CD4-positive, alpha-beta T cell (primary cell): Measurements from ENCODE around the gene CNTN6. TPM values are rescaled to one million over a fixed set of nuclear protein-coding genes. Genes with fewer than 3 reads are reported as not detected.
"Not testable (repeated sequence)": the region's sequence is repeated elsewhere in the genome, so short reads cannot be mapped to it uniquely, and the experiment has no call there.

Experiments
- ATAC-seq: fragments of 200-7000 bp; cut with Tn5 transposase; one replicate; pipeline ENCODE4 v1.10.0; 2022; ENCODE audit warnings: mild to moderate bottlenecking; ENCODE audit not compliant: poor library complexity
- CTCF ChIA-PET: fragments of 350-600 bp; sonication (Branson Sonifier 250); formaldehyde crosslinking; loops from one replicate; lab custom pipeline; 2021; ENCODE audit warnings: antibody characterized with exemption, inconsistent platforms; lab: Charles Lee
- POLR2A ChIA-PET: fragments of 350-600 bp; sonication (Branson Sonifier 250); formaldehyde crosslinking; loops from one replicate; lab custom pipeline; 2021; ENCODE audit warnings: antibody characterized with exemption, inconsistent platforms; lab: Charles Lee
- DNase-seq, 14 experiments: peaks; one replicate each; pipeline ENCODE4 v3.0.0-alpha.2; 2013 to 2020; ENCODE audit warnings: mixed read lengths in 2 of 14
- H3K27ac ChIP-seq, 2 donors: one replicate each; pipeline versions ENCODE4 v1.5.1 to v1.7.0; 2013; ENCODE audit warnings: low read length in 2 of 2, low read depth in 1 of 2, mild to moderate bottlenecking in 1 of 2
- H3K27me3 ChIP-seq, 2 experiments: 1 replicate in 1 of 2; 2 replicates in 1 of 2; pipeline versions ENCODE4 v1.6.1 to v1.7.0; 2013; ENCODE audit warnings: low read length in 2 of 2, control low read depth in 1 of 2, mild to moderate bottlenecking in 1 of 2, moderate library complexity in 1 of 2; ENCODE audit not compliant: insufficient read depth in 2 of 2, control insufficient read depth in 1 of 2
- H3K36me3 ChIP-seq: one replicate; pipeline ENCODE4 v1.6.1; 2013; ENCODE audit warnings: low read length, control low read depth; ENCODE audit not compliant: insufficient read depth
- H3K4me1 ChIP-seq: one replicate; pipeline ENCODE4 v1.6.1; 2013; ENCODE audit warnings: low read length, control low read depth; ENCODE audit not compliant: insufficient read depth
- H3K4me3 ChIP-seq: one replicate; pipeline ENCODE4 v1.5.1; 2013; ENCODE audit warnings: mild to moderate bottlenecking, low read length, moderate library complexity
- H3K9me3 ChIP-seq, 2 experiments: 1 replicate in 1 of 2; 2 replicates in 1 of 2; pipeline versions ENCODE4 v1.6.1 to v1.7.0; 2013; ENCODE audit warnings: low read length in 2 of 2, mild to moderate bottlenecking in 2 of 2, control low read depth in 1 of 2, moderate library complexity in 1 of 2; ENCODE audit not compliant: control insufficient read depth in 1 of 2, insufficient read depth in 1 of 2
- H3K27ac Mint-ChIP-seq: one replicate; pipeline ENCODE4 v1.8.0; 2020; ENCODE audit warnings: mixed read lengths
- H3K27me3 Mint-ChIP-seq: one replicate; pipeline ENCODE4 v1.8.0; 2021; ENCODE audit warnings: mixed read lengths
- H3K36me3 Mint-ChIP-seq: one replicate; pipeline ENCODE4 v1.8.0; 2021; ENCODE audit warnings: low read depth, mixed read lengths
- H3K4me1 Mint-ChIP-seq: one replicate; pipeline ENCODE4 v1.8.0; 2021; ENCODE audit warnings: low read depth, mixed read lengths
- H3K4me3 Mint-ChIP-seq: one replicate; pipeline ENCODE4 v1.8.0; 2020; ENCODE audit warnings: mild to moderate bottlenecking, mixed read lengths
- H3K9me3 Mint-ChIP-seq: one replicate; pipeline ENCODE4 v1.8.0; 2020; ENCODE audit warnings: mixed read lengths
- intact Hi-C, 2 experiments: fragments of 100-400 bp; cut with DNase I in 1 of 2; cut with micrococcal nuclease in 1 of 2; formaldehyde crosslinking; loops; one replicate each; pipeline versions ENCODE4 v1.15.1 to v1.9.0; 2023 to 2025; cut with DNase I, micrococcal nuclease
- total RNA-seq, 174 experiments: library from RNA in 2 of 174; stranded (reverse) in 2 of 174; gene quantifications; one replicate each; pipeline ENCODE4 v1.2.3 and lab custom pipeline; 2021 to 2026
- TF ChIP-seq, protein P1 (sequence below): fragments of 200-600 bp; IDR thresholded peaks from one replicate; pipeline ENCODE4 v1.8.0; 2022; ENCODE audit warnings: antibody characterized with exemption, mild to moderate bottlenecking

Gene CNTN6
- total RNA-seq, 2 experiments from 2014 or later, result not detected

GRCh38 chr3:1381647-1382036 lies 288.8 kb downstream of the CNTN6 start:
- Mint-ChIP-seq H3K9me3 (peaks cover 15% of the 10 kb centered on the region), H3K4me3 (no peak overlapping the region), H3K4me1 (no peaks in the 10 kb centered on the region), H3K27ac (no peak overlapping the region), H3K27me3 (no peaks in the 10 kb centered on the region), H3K36me3 (no peaks in the 10 kb centered on the region)
- Histone ChIP-seq H3K36me3 (no peaks in the 10 kb centered on the region), H3K9me3 (no peaks in the 10 kb centered on the region), H3K27ac (no peak overlapping the region), H3K4me1 (no peaks in the 10 kb centered on the region), H3K27me3 (no peaks in the 10 kb centered on the region), H3K4me3 (no peak overlapping the region)
- CTCF ChIA-PET, result no interaction called here
- no peak for DNase-seq
- no peak for ATAC-seq
- intact Hi-C loops, result no loop called here
- POLR2A ChIA-PET, result no interaction called here
- TF ChIP-seq, protein P1, sequence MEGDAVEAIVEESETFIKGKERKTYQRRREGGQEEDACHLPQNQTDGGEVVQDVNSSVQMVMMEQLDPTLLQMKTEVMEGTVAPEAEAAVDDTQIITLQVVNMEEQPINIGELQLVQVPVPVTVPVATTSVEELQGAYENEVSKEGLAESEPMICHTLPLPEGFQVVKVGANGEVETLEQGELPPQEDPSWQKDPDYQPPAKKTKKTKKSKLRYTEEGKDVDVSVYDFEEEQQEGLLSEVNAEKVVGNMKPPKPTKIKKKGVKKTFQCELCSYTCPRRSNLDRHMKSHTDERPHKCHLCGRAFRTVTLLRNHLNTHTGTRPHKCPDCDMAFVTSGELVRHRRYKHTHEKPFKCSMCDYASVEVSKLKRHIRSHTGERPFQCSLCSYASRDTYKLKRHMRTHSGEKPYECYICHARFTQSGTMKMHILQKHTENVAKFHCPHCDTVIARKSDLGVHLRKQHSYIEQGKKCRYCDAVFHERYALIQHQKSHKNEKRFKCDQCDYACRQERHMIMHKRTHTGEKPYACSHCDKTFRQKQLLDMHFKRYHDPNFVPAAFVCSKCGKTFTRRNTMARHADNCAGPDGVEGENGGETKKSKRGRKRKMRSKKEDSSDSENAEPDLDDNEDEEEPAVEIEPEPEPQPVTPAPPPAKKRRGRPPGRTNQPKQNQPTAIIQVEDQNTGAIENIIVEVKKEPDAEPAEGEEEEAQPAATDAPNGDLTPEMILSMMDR, result no peak

DNA sequence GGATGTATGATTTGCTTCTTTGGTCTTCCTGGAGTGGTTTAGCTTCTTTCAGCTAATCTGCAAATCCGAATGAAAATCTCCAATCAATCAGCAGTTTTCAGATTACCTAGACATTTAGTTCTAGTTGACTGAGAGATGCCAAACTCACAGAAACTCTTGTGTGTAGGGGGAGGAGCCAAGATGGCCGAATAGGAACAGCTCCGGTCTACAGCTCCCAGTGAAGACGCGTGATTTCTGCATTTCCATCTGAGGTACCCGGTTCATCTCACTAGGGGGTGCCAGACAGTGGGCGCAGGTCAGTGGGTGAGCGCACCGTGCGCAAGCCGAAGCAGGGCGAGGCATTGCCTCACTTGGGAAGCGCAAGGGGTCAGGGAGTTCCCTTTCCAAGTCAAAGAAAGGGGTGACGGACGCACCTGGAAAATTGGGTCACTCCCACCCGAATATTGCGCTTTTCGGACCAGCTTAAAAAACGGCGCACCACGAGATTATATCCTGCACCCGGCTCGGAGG lies 294.6 kb downstream of the CNTN6 start:
- H3K4me3 Mint-ChIP-seq, H3K27me3 ChIP-seq, DNase-seq, H3K9me3 ChIP-seq, H3K36me3 Mint-ChIP-seq, POLR2A ChIA-PET, H3K9me3 Mint-ChIP-seq, H3K27ac Mint-ChIP-seq, H3K27ac ChIP-seq, H3K4me1 Mint-ChIP-seq, CTCF ChIA-PET, ATAC-seq, H3K36me3 ChIP-seq, intact Hi-C loops, H3K27me3 Mint-ChIP-seq, H3K4me3 ChIP-seq, H3K4me1 ChIP-seq: not testable (repeated sequence)

GRCh38 chr3:1394188-1394587 lies 301.4 kb downstream of the CNTN6 start:
- Histone ChIP-seq H3K9me3 (peaks cover 0 to 7% of the 10 kb centered on the region in 2 experiments), H3K36me3 (no peaks in the 10 kb centered on the region), H3K27ac (no peak overlapping the region), H3K4me3 (no peak overlapping the region), H3K4me1 (no peaks in the 10 kb centered on the region), H3K27me3 (no peaks in the 10 kb centered on the region)
- DNase-seq, result no peak
- TF ChIP-seq, protein P1, result no peak
- no peak overlapping the region for H3K4me3 Mint-ChIP-seq
- no peaks in the 10 kb centered on the region for H3K4me1 Mint-ChIP-seq
- no peak for ATAC-seq
- peaks cover 9% of the 10 kb centered on the region for H3K9me3 Mint-ChIP-seq
- intact Hi-C loops, result no loop called here
- POLR2A ChIA-PET, result no interaction called here
- no peak overlapping the region for H3K27ac Mint-ChIP-seq
- H3K36me3 Mint-ChIP-seq, result no peaks in the 10 kb centered on the region
- H3K27me3 Mint-ChIP-seq, result no peaks in the 10 kb centered on the region
- CTCF ChIA-PET, result no interaction called here

- Mint-ChIP-seq H3K27me3 (no peaks in the 10 kb centered on the region), H3K27ac (no peak overlapping the region), H3K4me1 (no peaks in the 10 kb centered on the region), H3K4me3 (no peak overlapping the region), H3K9me3 (peaks cover 2% of the 10 kb centered on the region), H3K36me3 (no peaks in the 10 kb centered on the region)
- DNase-seq, result no peak
- no peaks in the 10 kb centered on the region for H3K27me3 ChIP-seq
- no peak overlapping the region for H3K4me3 ChIP-seq
- H3K4me1 ChIP-seq, result no peaks in the 10 kb centered on the region
- no peaks in the 10 kb centered on the region for H3K9me3 ChIP-seq
- POLR2A ChIA-PET, result no interaction called here
- H3K27ac ChIP-seq, result no peak overlapping the region
- H3K36me3 ChIP-seq, result no peaks in the 10 kb centered on the region
- intact Hi-C loops, result no loop called here
- CTCF ChIA-PET, result no interaction called here
- TF ChIP-seq, protein P1, result no peak
- no peak for ATAC-seq
Observed at GRCh38 chr3:1400571-1400970, 307.7 kb downstream of the CNTN6 start.
